ENCODE data around the gene POPDC2.

- TF ChIP-seq CTCF (IDR thresholded peaks at IDR 0.05) (no peak), EZH2 (IDR thresholded peaks at IDR 0.05; ENCODE audit: borderline replicate concordance, insufficient read depth, low read depth, low read length, poor library complexity, severe bottlenecking) (no peak)
These were observed 55.5 kb downstream of the POPDC2 start for GRCh38 chr3:119604878-119605277.
